ENCODE results near the gene TNRC18. TPM values are rescaled to one million over a fixed set of nuclear protein-coding genes. Genes with fewer than 3 reads are reported as not detected.

The TNRC18 gene
- total RNA-seq, 2 experiments from 2014 or later: 12.2 to 64.2 TPM

DNA sequence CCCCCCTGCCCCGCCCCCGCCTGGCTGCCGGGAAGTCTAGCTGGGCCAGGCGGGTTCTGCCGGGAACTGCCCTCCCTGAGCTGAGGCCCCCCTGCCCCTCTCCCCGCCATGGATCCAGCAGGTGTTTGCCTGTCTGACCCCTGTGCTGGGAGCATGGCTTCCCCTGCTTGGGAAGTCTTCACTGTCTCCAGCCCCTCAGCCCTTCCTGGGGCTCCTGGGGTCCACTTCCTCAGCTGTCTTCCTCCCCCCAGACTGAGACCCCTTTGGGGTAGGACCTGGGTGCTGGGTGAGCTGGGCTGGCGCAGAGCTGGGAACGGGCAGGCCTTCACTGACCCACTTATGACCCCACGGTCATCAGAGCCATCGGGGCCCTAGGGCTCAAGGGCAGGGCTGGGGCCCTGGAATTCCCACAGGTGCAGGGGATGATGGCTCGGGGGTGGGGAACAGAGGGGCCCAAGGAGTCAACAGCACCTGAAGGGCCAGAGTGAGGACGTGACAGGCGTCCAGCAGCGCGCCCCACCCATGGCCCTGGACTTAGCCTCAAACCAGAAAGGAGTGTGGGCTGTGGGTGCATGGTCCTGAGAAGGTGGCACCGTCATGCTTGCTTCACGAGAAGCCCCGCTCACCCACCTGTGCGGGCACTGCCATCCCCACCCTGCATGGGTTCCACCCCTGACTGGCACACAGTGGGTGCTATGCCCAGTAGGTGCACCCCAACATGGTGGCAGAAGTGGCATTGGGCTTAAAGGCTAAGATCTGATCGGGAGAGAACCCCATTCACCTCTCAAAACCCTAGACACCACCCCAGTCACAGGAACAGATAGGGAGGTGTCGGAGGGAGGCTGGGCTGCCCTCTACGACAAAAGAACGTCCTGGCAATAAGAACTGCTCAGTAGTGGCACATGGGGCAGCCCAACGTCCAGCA is 16.2 kb upstream of the TNRC18 start:
- intact Hi-C loops (cut with micrococcal nuclease; ENCODE audit: unreplicated experiment): no loop called here
- CTCF ChIA-PET (ENCODE audit: unreplicated experiment): no interaction called here
- Histone ChIP-seq H3K36me3 (ENCODE audit: insufficient read depth, low read length) (peaks cover 19% of the 10 kb centered on the region), H2AFZ (ENCODE audit: low read length) (no peak overlapping the region), H3K4me1 (ENCODE audit: insufficient read depth, low read length, poor library complexity, severe bottlenecking) (peaks cover 31% of the 10 kb centered on the region), H3K9me3 (ENCODE audit: low read length) (no peaks in the 10 kb centered on the region), H3K9me2 (ENCODE audit: insufficient read depth, low read length) (no peaks in the 10 kb centered on the region), H3K4me3 (ENCODE audit: low read depth, low read length, poor library complexity, severe bottlenecking) (no peak overlapping the region), H3K79me2 (ENCODE audit: insufficient read depth, low read depth, low read length) (no peaks in the 10 kb centered on the region), H4K20me1 (ENCODE audit: insufficient read depth, low read length) (no peaks in the 10 kb centered on the region), H3K27ac (ENCODE audit: low read depth, low read length, poor library complexity, severe bottlenecking) (no peak overlapping the region), H3K4me2 (ENCODE audit: low read length) (no peak overlapping the region)
- no peak for DNase-seq (ENCODE audit: low spot score)
- POLR2A ChIA-PET: interaction anchor here (0.9 kb wide), 1 partner anchor 35 kb away, joined by 3 read pairs; no protein-coding TSS in a partner anchor
- BruUV-seq (replicated peaks): no TSS peak
- TF ChIP-seq EZH2phosphoT487 (IDR thresholded peaks at IDR 0.05; ENCODE audit: borderline replicate concordance, low read depth, low read length): no peak
- TF ChIP-seq, protein P1, sequence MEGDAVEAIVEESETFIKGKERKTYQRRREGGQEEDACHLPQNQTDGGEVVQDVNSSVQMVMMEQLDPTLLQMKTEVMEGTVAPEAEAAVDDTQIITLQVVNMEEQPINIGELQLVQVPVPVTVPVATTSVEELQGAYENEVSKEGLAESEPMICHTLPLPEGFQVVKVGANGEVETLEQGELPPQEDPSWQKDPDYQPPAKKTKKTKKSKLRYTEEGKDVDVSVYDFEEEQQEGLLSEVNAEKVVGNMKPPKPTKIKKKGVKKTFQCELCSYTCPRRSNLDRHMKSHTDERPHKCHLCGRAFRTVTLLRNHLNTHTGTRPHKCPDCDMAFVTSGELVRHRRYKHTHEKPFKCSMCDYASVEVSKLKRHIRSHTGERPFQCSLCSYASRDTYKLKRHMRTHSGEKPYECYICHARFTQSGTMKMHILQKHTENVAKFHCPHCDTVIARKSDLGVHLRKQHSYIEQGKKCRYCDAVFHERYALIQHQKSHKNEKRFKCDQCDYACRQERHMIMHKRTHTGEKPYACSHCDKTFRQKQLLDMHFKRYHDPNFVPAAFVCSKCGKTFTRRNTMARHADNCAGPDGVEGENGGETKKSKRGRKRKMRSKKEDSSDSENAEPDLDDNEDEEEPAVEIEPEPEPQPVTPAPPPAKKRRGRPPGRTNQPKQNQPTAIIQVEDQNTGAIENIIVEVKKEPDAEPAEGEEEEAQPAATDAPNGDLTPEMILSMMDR (conservative IDR thresholded peaks at IDR 0.05; ENCODE audit: low read length): no peak

DNA sequence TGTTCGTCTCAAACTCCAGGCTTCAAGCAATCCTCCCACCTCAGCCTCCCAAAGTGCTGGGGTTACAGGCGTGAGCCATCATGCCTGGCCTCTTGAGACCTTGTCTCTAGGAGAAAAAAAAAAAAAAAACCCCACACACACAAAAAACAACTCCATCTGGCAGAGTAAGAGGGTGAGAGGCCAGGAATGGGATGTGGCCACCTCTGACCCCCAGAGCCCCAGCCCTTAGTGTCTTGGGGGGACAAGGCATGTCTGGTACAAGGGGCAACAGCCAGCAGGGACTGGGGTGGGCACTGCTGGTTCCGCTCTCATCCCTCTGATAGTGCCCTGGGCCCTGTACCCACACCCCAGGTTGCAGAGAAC is 15.6 kb upstream of the TNRC18 start:
- Histone ChIP-seq H2AFZ (ENCODE audit: low read length) (no peak overlapping the region), H3K4me2 (ENCODE audit: low read length) (no peak overlapping the region), H4K20me1 (ENCODE audit: insufficient read depth, low read length) (no peaks in the 10 kb centered on the region), H3K27ac (ENCODE audit: low read depth, low read length, poor library complexity, severe bottlenecking) (no peak overlapping the region), H3K9me2 (ENCODE audit: insufficient read depth, low read length) (no peaks in the 10 kb centered on the region), H3K4me1 (ENCODE audit: insufficient read depth, low read length, poor library complexity, severe bottlenecking) (peaks cover 35% of the 10 kb centered on the region), H3K4me3 (ENCODE audit: low read depth, low read length, poor library complexity, severe bottlenecking) (no peak overlapping the region), H3K36me3 (ENCODE audit: insufficient read depth, low read length) (peaks cover 24% of the 10 kb centered on the region), H3K79me2 (ENCODE audit: insufficient read depth, low read depth, low read length) (no peaks in the 10 kb centered on the region), H3K9me3 (ENCODE audit: low read length) (no peaks in the 10 kb centered on the region)
- ChIA-PET CTCF (ENCODE audit: unreplicated experiment) (no interaction called here), POLR2A (interaction anchor here (0.6 to 0.9 kb wide), 3 partner anchors 16 to 47 kb away, joined by 3 to 5 read pairs (median 4); no protein-coding TSS in a partner anchor)
- BruUV-seq (replicated peaks): no TSS peak
- no peak for DNase-seq (ENCODE audit: low spot score)
- TF ChIP-seq, protein P1 (conservative IDR thresholded peaks at IDR 0.05; ENCODE audit: low read length): no peak
- no peak for TF ChIP-seq EZH2phosphoT487 (IDR thresholded peaks at IDR 0.05; ENCODE audit: borderline replicate concordance, low read depth, low read length)
- intact Hi-C loops (cut with micrococcal nuclease; ENCODE audit: unreplicated experiment): no loop called here

DNA sequence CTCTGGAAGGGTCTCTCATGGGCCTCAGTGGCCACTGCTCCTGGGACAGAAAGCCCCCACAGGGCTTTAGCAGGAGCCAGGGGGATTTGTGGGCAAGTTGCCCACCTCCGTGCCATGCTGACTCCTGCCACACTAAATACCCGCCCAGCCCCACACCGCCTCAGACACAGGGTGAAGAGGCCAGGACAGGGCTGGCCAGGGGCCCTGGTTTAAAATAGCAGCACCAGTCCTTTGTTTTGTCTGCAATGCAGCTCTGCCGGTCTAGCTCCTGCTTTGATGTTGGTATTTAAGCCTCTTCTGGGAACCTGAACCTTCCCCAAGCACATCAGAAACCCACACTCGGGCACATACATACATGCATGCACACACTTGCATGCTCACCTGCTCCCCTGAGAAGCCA is 14.4 kb upstream of the TNRC18 start:
- H3K9me2 ChIP-seq (ENCODE audit: insufficient read depth, low read length): no peaks in the 10 kb centered on the region
- H3K27ac ChIP-seq (ENCODE audit: low read depth, low read length, poor library complexity, severe bottlenecking): no peak overlapping the region
- no peak overlapping the region for H3K4me2 ChIP-seq (ENCODE audit: low read length)
- no peak for DNase-seq (ENCODE audit: low spot score)
- no peak overlapping the region for H3K4me3 ChIP-seq (ENCODE audit: low read depth, low read length, poor library complexity, severe bottlenecking)
- ChIA-PET POLR2A (interaction anchor here (0.8 kb wide), 1 partner anchor 29 kb away, joined by 3 read pairs; no protein-coding TSS in a partner anchor), CTCF (ENCODE audit: unreplicated experiment) (no interaction called here)
- no peaks in the 10 kb centered on the region for H3K79me2 ChIP-seq (ENCODE audit: insufficient read depth, low read depth, low read length)
- H4K20me1 ChIP-seq (ENCODE audit: insufficient read depth, low read length): no peaks in the 10 kb centered on the region
- intact Hi-C loops (cut with micrococcal nuclease; ENCODE audit: unreplicated experiment): no loop called here
- no TSS peak for BruUV-seq (replicated peaks)
- TF ChIP-seq, protein P1 (conservative IDR thresholded peaks at IDR 0.05; ENCODE audit: low read length): no peak
- H2AFZ ChIP-seq (ENCODE audit: low read length): no peak overlapping the region
- H3K9me3 ChIP-seq (ENCODE audit: low read length): no peaks in the 10 kb centered on the region
- H3K36me3 ChIP-seq (ENCODE audit: insufficient read depth, low read length): peaks cover 25% of the 10 kb centered on the region
- peaks cover 35% of the 10 kb centered on the region for H3K4me1 ChIP-seq (ENCODE audit: insufficient read depth, low read length, poor library complexity, severe bottlenecking)
